GDM1 (cell line): ENCODE data around the gene RAB1B.
"Not testable (repeated sequence)": the region's sequence is repeated elsewhere in the genome, so short reads cannot be mapped to it uniquely, and the experiment has no call there.

Experiments used
- DNase-seq: peaks from one replicate; lab custom pipeline; 2025; lab: John Stamatoyannopoulos, UW

RAB1B gene

DNA sequence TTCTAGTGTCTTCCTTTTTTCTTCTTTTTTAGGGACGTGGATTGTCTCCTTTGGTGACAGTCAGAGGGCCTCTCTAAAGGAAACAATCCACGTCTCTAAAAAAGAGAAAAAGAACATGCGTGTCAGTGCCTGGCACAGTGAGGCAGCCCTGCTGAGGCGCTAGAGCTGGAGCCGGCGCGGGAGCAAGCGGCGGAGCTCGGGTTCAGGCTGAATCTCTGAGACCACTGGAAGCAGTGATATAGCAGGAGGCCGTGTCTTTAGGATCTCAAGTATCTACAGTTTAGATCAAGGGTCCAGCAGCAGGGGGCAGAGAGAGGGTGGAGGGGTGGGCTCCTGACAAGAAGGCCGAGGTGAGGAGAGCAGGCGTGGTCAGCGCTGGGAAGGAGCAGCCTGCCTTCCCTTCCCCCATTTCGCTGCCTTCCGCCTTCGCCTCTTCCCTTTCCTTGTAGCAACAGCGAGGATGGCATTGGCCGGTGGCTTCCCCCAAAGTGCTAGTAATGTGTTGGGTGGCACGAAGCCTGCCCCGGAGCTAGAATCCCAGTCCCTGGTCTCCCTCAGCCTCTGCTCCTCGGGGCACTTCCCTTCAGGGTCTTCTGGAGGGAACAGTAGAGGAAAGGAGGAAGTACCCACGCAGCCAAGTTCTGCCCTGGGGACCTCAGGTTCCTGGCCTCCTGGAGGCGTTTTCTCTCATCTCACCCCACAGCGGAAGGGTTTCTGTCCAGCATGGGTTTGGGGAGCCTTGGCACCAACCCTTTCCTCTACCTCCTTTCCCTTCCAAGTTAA lies 28.2 kb upstream of the RAB1B start:
- no peak for DNase-seq

DNA sequence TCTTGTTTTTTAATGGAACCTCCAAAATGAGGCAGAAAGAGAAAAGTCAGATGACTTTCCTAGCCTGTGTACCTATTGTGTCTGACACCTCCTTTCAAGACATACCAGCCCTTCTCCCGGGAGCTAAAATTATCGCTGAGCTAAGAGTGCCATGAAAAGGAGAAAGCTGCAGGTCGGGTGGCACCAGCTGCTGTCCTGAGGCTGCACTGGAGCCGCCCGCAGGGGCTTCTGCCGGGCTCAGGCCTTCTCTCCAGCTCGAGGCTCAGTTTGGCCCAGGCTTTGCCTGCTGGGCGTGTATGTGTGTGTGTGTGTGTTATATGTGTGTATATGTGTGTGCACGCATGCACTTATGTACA lies 27.7 kb upstream of the RAB1B start:
- no peak for DNase-seq

DNA sequence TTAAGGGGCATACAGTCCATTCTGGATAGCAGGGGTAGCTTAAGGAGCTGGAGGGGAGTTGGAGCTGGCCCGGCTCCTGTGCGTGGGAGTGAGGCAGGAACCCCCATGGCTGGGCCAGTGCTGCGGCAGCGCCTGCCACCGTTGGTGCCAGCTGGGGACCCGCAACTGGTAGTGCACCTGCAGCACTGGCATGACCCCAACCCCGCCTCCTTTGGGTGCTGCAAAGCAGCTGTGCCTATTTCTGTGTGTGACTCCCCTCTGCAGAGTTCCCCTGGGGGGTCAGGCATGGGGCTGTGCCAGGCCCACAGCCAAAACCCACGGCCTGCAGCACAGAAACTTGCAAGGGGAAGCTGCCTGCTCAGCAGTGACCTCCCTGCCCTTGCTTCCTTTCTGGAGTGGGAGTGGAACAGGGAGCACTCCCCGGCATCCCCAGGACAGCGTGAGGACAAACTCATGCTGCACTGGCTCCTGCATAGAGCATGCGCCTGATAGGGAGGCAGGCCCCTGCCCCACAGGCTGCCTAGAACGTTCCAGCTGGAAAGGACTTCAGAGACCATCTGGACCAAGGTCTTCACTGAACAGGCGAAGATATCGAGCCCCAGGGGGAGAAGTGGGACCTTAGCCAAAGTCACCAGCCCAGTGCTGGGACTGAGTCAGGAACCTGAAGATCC lies 26.2 kb upstream of the RAB1B start:
- no peak for DNase-seq

DNA sequence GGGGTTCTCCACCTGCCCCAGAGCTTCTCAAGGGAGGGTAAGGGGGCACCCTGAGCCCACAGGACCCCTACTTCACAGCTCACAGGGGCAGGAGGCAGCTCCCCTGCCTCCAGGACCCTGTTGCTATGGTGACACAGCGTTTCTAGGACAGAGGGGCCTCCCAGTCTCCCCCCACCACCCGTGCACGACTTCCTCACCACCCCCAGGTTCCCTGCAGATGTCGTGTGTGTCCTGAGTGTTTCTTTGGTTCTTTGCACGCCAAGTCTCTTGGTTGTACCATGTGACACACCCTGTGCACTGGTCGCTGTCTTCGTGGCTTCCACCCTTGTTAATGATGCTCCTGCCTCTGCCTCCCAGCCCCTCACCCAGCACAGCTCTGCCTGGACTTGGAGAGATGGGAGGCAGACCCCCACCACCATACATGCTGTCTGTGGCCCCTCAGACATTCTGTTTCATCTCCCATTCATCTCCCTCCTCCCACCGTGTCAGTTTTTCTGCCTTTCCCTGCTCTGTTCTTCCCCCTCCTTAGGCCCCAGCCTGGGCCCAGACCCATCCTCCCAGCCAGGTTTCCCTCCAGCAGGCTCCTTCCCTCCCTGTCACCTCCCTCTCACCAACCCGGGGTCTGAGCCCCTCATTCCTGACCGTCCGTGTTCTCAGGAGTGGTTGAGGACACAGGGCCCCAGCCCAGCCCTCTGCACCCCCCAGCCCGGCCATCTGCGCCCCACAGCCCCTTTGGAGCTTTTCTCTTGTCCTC lies 24.5 kb upstream of the RAB1B start:
- no peak for DNase-seq

DNA sequence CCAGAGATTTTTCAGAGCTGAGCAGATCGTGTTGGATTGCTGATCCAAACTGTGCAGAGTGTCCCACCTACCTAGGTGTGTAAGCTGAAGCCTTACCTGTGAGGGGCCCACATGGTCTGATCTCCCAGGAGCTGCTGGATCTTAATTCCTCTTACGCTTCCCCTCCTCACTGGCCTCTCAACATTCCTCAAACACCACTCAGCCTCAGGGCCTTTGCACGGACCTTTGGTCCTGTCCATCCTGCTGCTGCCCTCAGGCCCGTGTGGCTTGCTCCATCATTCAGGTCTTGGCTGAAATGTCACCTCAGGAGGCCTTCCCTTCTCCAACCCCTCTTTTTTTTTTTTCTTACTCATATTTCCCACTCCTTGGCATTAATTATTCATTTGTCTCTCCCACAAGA lies 21.1 kb upstream of the RAB1B start:
- no peak for DNase-seq

DNA sequence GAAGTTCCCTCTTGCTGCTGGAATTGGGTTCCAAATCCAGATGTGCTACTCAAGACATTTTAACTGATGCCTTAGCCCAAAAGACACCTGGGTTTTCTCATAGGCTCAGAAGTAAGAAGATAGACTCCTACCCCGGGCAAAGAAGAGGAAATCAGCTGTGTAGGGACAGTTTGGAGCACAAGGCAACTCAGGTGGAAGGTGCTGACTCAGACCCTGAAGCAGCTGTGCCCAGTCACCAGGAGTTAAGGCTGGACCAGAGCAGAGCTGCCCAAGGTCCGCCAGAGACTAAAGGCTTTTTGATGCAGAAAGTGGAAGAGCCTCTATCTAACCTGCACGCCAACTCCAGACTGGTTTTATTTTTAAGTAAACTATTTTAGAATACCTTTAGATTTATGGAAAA lies 20.6 kb upstream of the RAB1B start:
- no peak for DNase-seq

GRCh38 chr11:66248903-66249302 lies 19.5 kb upstream of the RAB1B start:
- no peak for DNase-seq

DNA sequence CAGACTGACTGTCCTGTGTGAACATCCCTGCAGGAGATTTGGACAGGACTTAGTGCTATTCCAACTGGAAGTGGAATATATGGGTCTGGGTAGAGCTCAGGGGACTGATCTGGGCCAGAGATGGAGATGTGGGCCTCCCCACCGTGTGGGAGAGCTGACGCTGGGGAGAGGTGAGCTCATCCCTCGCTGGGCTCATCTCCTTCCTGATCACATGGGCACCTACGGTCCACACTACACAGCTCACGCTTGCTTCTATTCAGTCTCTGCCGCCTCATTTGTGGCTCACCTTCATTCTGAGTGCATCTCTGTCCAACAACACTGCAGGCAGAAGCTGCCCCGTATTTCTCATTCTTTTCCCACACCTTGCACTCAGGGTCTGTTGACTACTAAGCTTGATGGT lies 16.6 kb upstream of the RAB1B start:
- no peak for DNase-seq

DNA sequence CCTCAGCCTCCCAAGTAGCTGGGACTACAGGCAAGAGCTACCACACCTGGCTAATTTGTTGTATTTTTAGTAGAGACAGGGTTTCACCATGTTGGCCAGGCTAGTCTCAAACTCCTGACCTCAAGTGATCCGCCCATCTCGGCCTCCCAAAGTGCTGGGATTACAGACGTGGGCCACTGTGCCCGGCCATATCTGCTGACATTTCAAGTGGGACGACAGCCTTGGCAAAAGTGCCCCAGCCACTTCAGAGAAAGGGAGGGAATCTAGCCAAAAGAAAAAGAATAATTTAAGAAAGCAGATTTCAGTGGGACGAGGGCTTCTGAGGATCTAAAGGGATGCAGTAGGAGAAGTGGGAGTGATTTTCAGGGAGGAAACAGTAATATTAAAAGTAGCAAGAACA lies 15.4 kb upstream of the RAB1B start:
- not testable (repeated sequence) for DNase-seq

GRCh38 chr11:66258473-66258893 lies 10.0 kb upstream of the RAB1B start:
- no peak for DNase-seq

- no peak for DNase-seq
These were observed 9.2 kb upstream of the RAB1B start for GRCh38 chr11:66259225-66259624.

DNA sequence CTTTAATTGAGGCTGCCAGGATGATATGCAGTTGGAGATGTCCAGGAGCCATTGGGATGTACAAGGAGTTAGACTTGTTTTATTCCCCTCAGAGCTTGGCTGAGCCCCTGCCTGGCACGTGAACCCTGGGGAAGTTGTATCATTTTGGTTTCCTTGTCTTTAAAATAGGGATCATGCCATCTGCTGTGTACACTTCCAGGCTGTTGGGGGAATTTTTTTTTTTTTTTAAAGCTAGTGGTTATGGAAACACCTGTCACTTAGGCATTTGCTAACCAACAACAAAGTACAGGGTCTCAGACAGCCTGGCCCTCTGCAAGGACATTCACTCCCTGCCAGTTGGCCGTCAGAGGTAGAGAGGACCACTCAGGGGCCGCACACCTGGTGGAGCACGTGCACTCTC lies 8.5 kb upstream of the RAB1B start:
- no peak for DNase-seq

GRCh38 chr11:66261578-66261977 lies 6.9 kb upstream of the RAB1B start:
- DNase-seq, result no peak

GRCh38 chr11:66262191-66262590 lies 6.2 kb upstream of the RAB1B start:
- no peak for DNase-seq

DNA sequence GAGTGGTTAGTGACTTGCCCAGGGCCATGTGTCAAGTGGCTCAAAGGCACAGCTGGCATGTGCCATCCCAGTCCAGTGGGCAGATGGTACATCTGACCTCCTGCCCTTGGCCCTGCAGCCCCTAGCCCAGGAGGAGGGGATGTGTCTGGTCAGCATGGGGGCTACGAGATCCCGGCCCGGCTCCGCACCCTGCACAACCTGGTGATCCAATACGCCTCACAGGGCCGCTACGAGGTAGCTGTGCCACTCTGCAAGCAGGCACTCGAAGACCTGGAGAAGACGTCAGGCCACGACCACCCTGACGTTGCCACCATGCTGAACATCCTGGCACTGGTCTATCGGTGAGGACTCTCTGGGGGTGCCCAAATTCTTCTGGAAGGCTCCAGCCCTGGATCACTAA lies 5.7 kb upstream of the RAB1B start:
- no peak for DNase-seq

DNA sequence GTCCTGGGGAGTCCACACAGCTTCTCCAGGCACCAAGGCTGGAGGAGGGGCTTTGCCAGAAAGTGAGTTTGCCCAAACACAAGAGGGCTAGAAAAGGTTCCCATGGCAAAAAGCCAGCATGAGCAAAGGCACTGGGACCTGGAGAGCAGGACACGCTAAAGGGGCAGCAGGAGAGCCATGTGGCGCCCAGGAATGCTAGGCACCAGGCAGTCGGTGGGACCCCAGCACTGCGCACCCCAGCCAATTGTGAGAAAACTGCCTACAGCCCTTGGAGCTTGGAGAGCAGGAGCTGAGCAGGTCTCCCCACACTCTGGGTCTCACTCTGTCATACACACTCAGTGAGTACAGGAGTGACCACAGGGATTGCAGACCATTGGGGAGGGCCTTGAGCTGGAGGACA lies 5.2 kb upstream of the RAB1B start:
- no peak for DNase-seq

- DNase-seq, result no peak
These were observed 4.7 kb upstream of the RAB1B start for GRCh38 chr11:66263785-66264184.

- no peak for DNase-seq
These were observed 4.1 kb upstream of the RAB1B start for GRCh38 chr11:66264383-66264782.

DNA sequence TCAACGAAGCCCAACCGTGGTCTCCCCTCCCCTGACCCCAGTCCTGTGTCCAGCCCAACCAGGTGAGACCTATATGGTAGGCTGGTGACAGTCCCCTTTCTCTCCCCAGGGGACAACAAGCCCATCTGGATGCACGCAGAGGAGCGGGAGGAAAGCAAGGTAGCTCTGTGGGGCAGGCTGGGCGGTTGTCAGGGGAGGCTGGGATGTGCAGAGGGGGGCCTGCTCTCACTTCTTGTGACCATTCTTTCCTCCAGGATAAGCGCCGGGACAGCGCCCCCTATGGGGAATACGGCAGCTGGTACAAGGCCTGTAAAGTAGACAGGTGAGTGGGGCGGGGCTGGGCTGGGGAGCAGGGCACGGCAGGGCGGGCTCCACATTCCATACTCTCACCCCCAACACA lies 3.5 kb upstream of the RAB1B start:
- no peak for DNase-seq

- DNase-seq, result no peak
These were observed 2.7 kb upstream of the RAB1B start for GRCh38 chr11:66265531-66266377.

DNA sequence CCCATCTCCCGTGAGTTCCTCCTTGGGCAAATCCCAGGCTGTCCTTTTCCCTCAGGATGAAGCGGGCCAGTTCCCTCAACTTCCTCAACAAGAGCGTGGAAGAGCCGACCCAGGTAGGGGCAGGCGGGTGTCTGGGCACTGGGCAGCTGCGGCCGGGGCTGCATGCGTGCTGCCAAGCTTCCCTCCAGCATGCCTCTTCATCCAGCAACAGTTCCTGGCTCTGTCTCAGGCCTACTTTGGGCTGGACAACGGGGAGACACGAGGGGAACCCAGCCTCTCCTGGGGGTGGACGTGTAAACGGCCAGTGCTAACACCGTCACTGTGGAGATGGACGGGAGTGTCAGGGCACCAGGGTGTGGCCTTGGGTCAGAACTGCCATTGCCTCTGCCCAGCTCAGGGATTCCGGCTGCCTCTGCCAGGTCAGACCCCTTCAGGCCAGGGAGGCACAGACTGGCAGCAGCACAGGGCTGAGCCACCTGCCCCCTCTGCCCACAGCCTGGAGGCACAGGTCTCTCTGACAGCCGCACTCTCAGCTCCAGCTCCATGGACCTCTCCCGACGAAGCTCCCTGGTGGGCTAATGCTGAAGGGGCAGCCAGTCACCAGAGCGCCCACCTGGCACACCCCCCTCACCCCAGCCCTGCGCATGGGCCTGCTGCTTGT lies 1.9 kb upstream of the RAB1B start:
- DNase-seq, result no peak

- DNase-seq, result no peak
These were observed 1.4 kb upstream of the RAB1B start for GRCh38 chr11:66267039-66267378.
